ENCODE results near the gene TAF1C.

The TAF1C gene

DNA sequence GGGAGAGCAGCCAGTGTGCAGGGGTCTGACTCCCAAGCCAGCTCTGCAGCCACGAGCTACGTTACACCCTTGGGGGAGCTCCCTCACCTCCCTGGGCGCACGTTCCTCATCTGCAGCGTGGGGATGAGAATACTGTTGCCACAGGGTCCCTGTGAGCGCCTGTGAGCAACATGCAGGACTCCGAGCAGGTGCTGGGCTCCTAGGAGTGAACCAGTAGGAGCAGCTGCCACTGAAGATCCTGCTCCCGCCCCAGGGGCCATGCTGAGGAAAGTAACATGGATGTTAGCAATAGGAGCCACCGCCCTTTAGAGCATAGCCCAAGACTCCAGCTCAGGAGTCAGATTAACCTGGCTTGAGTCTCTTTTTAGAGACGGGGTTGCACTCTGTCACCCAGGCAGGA, 25.8 kb downstream of the TAF1C start:
- no peak overlapping the region for H3K4me3 ChIP-seq (ENCODE audit: severe bottlenecking)
- no peak for DNase-seq (ENCODE audit: low spot score)
- peaks cover under 1% of the 10 kb centered on the region for H3K9me3 ChIP-seq (ENCODE audit: severe bottlenecking)
- no peaks in the 10 kb centered on the region for H3K36me3 ChIP-seq (ENCODE audit: low read depth)
- H3K27ac ChIP-seq (ENCODE audit: poor library complexity, severe bottlenecking), result no peak overlapping the region
- TF ChIP-seq, protein P1, sequence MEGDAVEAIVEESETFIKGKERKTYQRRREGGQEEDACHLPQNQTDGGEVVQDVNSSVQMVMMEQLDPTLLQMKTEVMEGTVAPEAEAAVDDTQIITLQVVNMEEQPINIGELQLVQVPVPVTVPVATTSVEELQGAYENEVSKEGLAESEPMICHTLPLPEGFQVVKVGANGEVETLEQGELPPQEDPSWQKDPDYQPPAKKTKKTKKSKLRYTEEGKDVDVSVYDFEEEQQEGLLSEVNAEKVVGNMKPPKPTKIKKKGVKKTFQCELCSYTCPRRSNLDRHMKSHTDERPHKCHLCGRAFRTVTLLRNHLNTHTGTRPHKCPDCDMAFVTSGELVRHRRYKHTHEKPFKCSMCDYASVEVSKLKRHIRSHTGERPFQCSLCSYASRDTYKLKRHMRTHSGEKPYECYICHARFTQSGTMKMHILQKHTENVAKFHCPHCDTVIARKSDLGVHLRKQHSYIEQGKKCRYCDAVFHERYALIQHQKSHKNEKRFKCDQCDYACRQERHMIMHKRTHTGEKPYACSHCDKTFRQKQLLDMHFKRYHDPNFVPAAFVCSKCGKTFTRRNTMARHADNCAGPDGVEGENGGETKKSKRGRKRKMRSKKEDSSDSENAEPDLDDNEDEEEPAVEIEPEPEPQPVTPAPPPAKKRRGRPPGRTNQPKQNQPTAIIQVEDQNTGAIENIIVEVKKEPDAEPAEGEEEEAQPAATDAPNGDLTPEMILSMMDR (IDR thresholded peaks at IDR 0.05; ENCODE audit: poor library complexity, severe bottlenecking), result no peak
- H3K27me3 ChIP-seq (ENCODE audit: insufficient read depth, poor library complexity, severe bottlenecking), result no peaks in the 10 kb centered on the region
- no peak for ATAC-seq (ENCODE audit: low read depth)
- no peaks in the 10 kb centered on the region for H3K4me1 ChIP-seq (ENCODE audit: insufficient read depth, poor library complexity, severe bottlenecking)

DNA sequence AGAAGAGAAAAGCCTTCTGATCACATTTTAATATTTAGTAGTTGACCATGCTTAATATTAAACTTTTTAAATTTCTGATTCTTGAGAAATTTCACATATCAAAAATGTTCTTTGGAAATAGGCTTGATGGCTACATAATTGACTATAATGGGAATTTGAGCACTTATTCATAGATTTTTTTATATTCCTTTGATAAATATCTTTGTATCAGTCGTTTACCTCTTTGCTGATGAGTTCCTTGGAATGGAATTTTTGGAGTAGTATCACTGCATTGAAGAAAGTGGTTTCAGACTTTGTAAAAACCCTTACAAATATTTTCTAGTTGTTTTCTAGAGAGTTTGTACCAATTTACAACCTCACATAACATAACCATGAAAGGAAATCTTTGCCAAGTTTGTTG, 27.1 kb downstream of the TAF1C start:
- no peaks in the 10 kb centered on the region for H3K4me1 ChIP-seq (ENCODE audit: insufficient read depth, poor library complexity, severe bottlenecking)
- H3K36me3 ChIP-seq (ENCODE audit: low read depth), result no peaks in the 10 kb centered on the region
- no peak for ATAC-seq (ENCODE audit: low read depth)
- H3K27me3 ChIP-seq (ENCODE audit: insufficient read depth, poor library complexity, severe bottlenecking), result no peaks in the 10 kb centered on the region
- TF ChIP-seq, protein P1 (IDR thresholded peaks at IDR 0.05; ENCODE audit: poor library complexity, severe bottlenecking), result no peak
- no peak overlapping the region for H3K27ac ChIP-seq (ENCODE audit: poor library complexity, severe bottlenecking)
- no peak for DNase-seq (ENCODE audit: low spot score)
- peaks cover 4% of the 10 kb centered on the region for H3K9me3 ChIP-seq (ENCODE audit: severe bottlenecking)
- no peak overlapping the region for H3K4me3 ChIP-seq (ENCODE audit: severe bottlenecking)

- Histone ChIP-seq H3K27ac (ENCODE audit: poor library complexity, severe bottlenecking) (no peak overlapping the region), H3K4me3 (ENCODE audit: severe bottlenecking) (no peak overlapping the region), H3K27me3 (ENCODE audit: insufficient read depth, poor library complexity, severe bottlenecking) (no peaks in the 10 kb centered on the region), H3K4me1 (ENCODE audit: insufficient read depth, poor library complexity, severe bottlenecking) (no peaks in the 10 kb centered on the region), H3K9me3 (ENCODE audit: severe bottlenecking) (peaks cover 4% of the 10 kb centered on the region), H3K36me3 (ENCODE audit: low read depth) (no peaks in the 10 kb centered on the region)
- ATAC-seq (ENCODE audit: low read depth) (no peak), DNase-seq (ENCODE audit: low spot score) (no peak)
- TF ChIP-seq, protein P1 (IDR thresholded peaks at IDR 0.05; ENCODE audit: poor library complexity, severe bottlenecking), result no peak
Observed at GRCh38 chr16:84159007-84159406, 27.9 kb downstream of the TAF1C start.

DNA sequence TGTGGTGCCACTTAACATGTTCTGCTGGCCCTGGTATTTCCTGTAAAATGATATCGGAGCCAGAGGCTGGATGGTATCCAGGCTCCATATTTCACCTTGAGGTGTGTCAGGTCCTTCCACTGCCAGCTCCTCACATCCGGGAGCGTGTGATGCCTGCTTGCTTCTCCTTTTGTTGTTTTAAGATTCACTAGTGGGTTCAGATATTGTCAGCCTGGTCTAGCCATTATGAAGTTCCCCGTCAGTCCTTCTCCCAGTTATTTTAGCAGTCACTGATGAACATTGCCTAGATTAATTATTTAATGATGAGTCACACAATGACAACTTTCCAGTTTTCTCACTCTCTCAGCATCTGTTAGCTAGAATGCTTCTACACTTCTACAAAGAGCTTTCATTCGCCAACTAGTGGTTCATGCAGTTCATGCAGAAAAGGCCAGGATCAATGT, 30.5 kb downstream of the TAF1C start:
- TF ChIP-seq, protein P1 (IDR thresholded peaks at IDR 0.05; ENCODE audit: poor library complexity, severe bottlenecking), result peak; percentile 19
- Histone ChIP-seq H3K4me1 (ENCODE audit: insufficient read depth, poor library complexity, severe bottlenecking) (no peaks in the 10 kb centered on the region), H3K4me3 (ENCODE audit: severe bottlenecking) (no peak overlapping the region), H3K36me3 (ENCODE audit: low read depth) (no peaks in the 10 kb centered on the region), H3K27ac (ENCODE audit: poor library complexity, severe bottlenecking) (no peak overlapping the region), H3K27me3 (ENCODE audit: insufficient read depth, poor library complexity, severe bottlenecking) (no peaks in the 10 kb centered on the region), H3K9me3 (ENCODE audit: severe bottlenecking) (peaks cover 4% of the 10 kb centered on the region)
- DNase-seq (ENCODE audit: low spot score) (no peak), ATAC-seq (ENCODE audit: low read depth) (peak; percentile 25; the same call in 2 of the 3 replicates)

DNA sequence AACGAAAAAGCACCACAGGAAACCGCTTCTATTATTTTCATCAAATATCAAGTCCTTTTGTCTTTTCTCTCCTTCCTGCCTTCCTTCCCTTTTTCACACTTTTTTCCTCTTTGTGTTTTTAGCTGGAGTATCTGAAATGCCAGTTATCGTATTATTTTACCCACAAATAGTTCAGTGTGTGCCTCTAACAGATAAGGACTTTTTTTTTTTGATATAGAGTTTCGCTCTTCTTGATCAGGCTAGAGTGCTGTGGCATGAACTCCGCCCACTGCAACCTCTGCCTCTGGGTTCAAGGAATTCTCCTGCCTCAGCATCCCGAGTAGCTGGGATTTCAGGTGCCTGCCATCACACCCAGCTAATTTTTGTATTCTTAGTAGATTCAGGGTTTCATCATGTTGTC, 31.1 kb downstream of the TAF1C start:
- H3K9me3 ChIP-seq (ENCODE audit: severe bottlenecking), result peaks cover 4% of the 10 kb centered on the region
- no peak for DNase-seq (ENCODE audit: low spot score)
- no peak overlapping the region for H3K27ac ChIP-seq (ENCODE audit: poor library complexity, severe bottlenecking)
- H3K36me3 ChIP-seq (ENCODE audit: low read depth), result no peaks in the 10 kb centered on the region
- H3K27me3 ChIP-seq (ENCODE audit: insufficient read depth, poor library complexity, severe bottlenecking), result no peaks in the 10 kb centered on the region
- no peaks in the 10 kb centered on the region for H3K4me1 ChIP-seq (ENCODE audit: insufficient read depth, poor library complexity, severe bottlenecking)
- ATAC-seq (ENCODE audit: low read depth), result no peak
- TF ChIP-seq, protein P1 (IDR thresholded peaks at IDR 0.05; ENCODE audit: poor library complexity, severe bottlenecking), result no peak
- no peak overlapping the region for H3K4me3 ChIP-seq (ENCODE audit: severe bottlenecking)
